PC-9 (cell line): ENCODE results near the gene SMIM5. TPM values are rescaled to one million over a fixed set of nuclear protein-coding genes. Genes with fewer than 3 reads are reported as not detected.

Experiments
- BruUV-seq: library from RNA; stranded (reverse); fragments of 400-500 nt; replicated peaks from 2 replicates; lab custom pipeline; 2021; lab: Mats Ljungman, UMichigan
- CTCF ChIA-PET: fragments of 300-600 bp; sonication (Branson Sonifier 250); formaldehyde crosslinking; loops from one replicate; lab custom pipeline; 2022; ENCODE audit warnings: antibody characterized with exemption; lab: Charles Lee
- POLR2A ChIA-PET: fragments of 300-600 bp; sonication (Branson Sonifier 250); formaldehyde crosslinking; loops from one replicate; lab custom pipeline; 2022; ENCODE audit warnings: antibody characterized with exemption; ENCODE audit not compliant: unreplicated experiment; lab: Charles Lee
- DNase-seq, 2 experiments: peaks; one replicate each; pipeline versions ENCODE4 v3.0.0 to v3.0.0-alpha.2; 2015 to 2022; ENCODE audit warnings: mixed read lengths in 1 of 2
- H2AFZ ChIP-seq: fragments of 200-600 bp; sonication (generic); 2 replicates; pipeline ENCODE4 v1.8.1; 2017; ENCODE audit warnings: antibody characterized with exemption
- H3F3A ChIP-seq: fragments of 200-600 bp; sonication (generic); 2 replicates; pipeline ENCODE4 v1.8.1; 2017; ENCODE audit warnings: antibody characterized with exemption, mild to moderate bottlenecking, low read depth; ENCODE audit not compliant: insufficient read depth
- H3K27ac ChIP-seq: fragments of 200-600 bp; sonication (generic); 2 replicates; pipeline ENCODE4 v1.6.1; 2016; ENCODE audit warnings: mixed run types
- H3K27me3 ChIP-seq: fragments of 200-600 bp; sonication (generic); 2 replicates; pipeline ENCODE4 v1.6.1; 2016; ENCODE audit warnings: low read depth, mixed run types; ENCODE audit not compliant: insufficient read depth
- H3K36me3 ChIP-seq: fragments of 200-600 bp; sonication (generic); 2 replicates; pipeline ENCODE4 v1.6.1; 2016; ENCODE audit warnings: low read depth, mixed run types
- H3K4me1 ChIP-seq: fragments of 200-600 bp; sonication (generic); replicated peaks from 2 replicates; pipeline ENCODE4 v1.6.1; 2016; ENCODE audit warnings: mixed run types; ENCODE audit not compliant: insufficient read depth
- H3K4me2 ChIP-seq: fragments of 200-600 bp; sonication (generic); 2 replicates; pipeline ENCODE4 v1.6.1; 2017; ENCODE audit warnings: mixed run types
- H3K4me3 ChIP-seq: fragments of 200-600 bp; sonication (generic); 2 replicates; pipeline ENCODE4 v1.6.1; 2016; ENCODE audit warnings: mixed run types
- H3K79me2 ChIP-seq: fragments of 200-600 bp; sonication (generic); 2 replicates; pipeline ENCODE4 v1.6.1; 2017; ENCODE audit warnings: low read depth, mixed run types
- H3K9me2 ChIP-seq: fragments of 200-600 bp; sonication (generic); 2 replicates; pipeline ENCODE4 v1.8.1; 2017; ENCODE audit warnings: mild to moderate bottlenecking; ENCODE audit not compliant: insufficient read depth
- H3K9me3 ChIP-seq: fragments of 200-600 bp; sonication (generic); 2 replicates; pipeline ENCODE4 v1.8.1; 2016; ENCODE audit warnings: low read depth; ENCODE audit not compliant: insufficient read depth
- H4K20me1 ChIP-seq: fragments of 200-600 bp; sonication (generic); 2 replicates; pipeline ENCODE4 v1.8.1; 2017; ENCODE audit not compliant: insufficient read depth
- CTCF ChIP-seq: fragments of 200-600 bp; sonication (generic); conservative IDR thresholded peaks from 2 replicates; pipeline ENCODE4 v1.6.1; 2017; ENCODE audit warnings: mixed run types, antibody characterized with exemption, mild to moderate bottlenecking, moderate library complexity
- EZH2 ChIP-seq: fragments of 200-600 bp; sonication (generic); IDR thresholded peaks from 2 replicates; pipeline ENCODE4 v1.8.0; 2017; ENCODE audit warnings: antibody characterized with exemption, low read depth
- intact Hi-C: fragments of 100-400 bp; cut with micrococcal nuclease; formaldehyde crosslinking; loops from one replicate; pipeline ENCODE4 v1.10.0; 2022; ENCODE audit not compliant: unreplicated experiment
- total RNA-seq: library from RNA; stranded (reverse); gene quantifications from 2 replicates; pipeline ENCODE4 v1.2.3, GENCODE V29; 2021

The SMIM5 gene
- total RNA-seq, 1 experiment from 2014 or later, result 0.31 TPM

- BruUV-seq, result no TSS peak
- DNase-seq, result no peak
- H4K20me1 ChIP-seq, result no peaks in the 10 kb centered on the region
- TF ChIP-seq EZH2 (no peak), CTCF (no peak)
- H3K79me2 ChIP-seq, result no peaks in the 10 kb centered on the region
- H3F3A ChIP-seq, result peaks cover 13% of the 10 kb centered on the region
- H3K9me3 ChIP-seq, result no peaks in the 10 kb centered on the region
- H3K4me1 ChIP-seq, result peaks cover 41% of the 10 kb centered on the region
- H3K36me3 ChIP-seq, result no peaks in the 10 kb centered on the region
- CTCF ChIA-PET, result interaction anchor here (0.8 to 1.5 kb wide), 2 partner anchors 14 to 38 kb away, joined by 4 read pairs; no protein-coding TSS in a partner anchor
- H3K4me3 ChIP-seq, result no peak overlapping the region
- POLR2A ChIA-PET, result interaction anchor here (0.5 kb wide), 1 partner anchor 644 kb away, joined by 3 read pairs; no protein-coding TSS in a partner anchor
- H3K4me2 ChIP-seq, result peak overlapping the region; percentile 66
- H3K27me3 ChIP-seq, result no peaks in the 10 kb centered on the region
- intact Hi-C loops, result no loop called here
- H2AFZ ChIP-seq, result no peak overlapping the region
- no peak overlapping the region for H3K27ac ChIP-seq
- H3K9me2 ChIP-seq, result no peaks in the 10 kb centered on the region
These were observed 6.1 kb downstream of the SMIM5 start for GRCh38 chr17:75639327-75639726.

- Histone ChIP-seq H3K27ac (no peak overlapping the region), H3K27me3 (no peaks in the 10 kb centered on the region), H3K36me3 (no peaks in the 10 kb centered on the region), H3K9me3 (no peaks in the 10 kb centered on the region), H3K4me1 (peaks cover 44% of the 10 kb centered on the region), H3K9me2 (no peaks in the 10 kb centered on the region), H3K79me2 (0 out of 2 replicates have a peak, but pooled peaks cover 5% of the 10 kb centered on the region), H3K4me3 (no peak overlapping the region), H3K4me2 (peak overlapping the region; percentile 66), H4K20me1 (no peaks in the 10 kb centered on the region), H2AFZ (no peak overlapping the region), H3F3A (peaks cover 18% of the 10 kb centered on the region)
- BruUV-seq, result no TSS peak
- ChIA-PET CTCF (interaction anchor here (0.8 kb wide), 1 partner anchor 39 kb away, joined by 4 read pairs; no protein-coding TSS in a partner anchor), POLR2A (interaction anchor here (0.5 to 0.6 kb wide), 2 partner anchors 222 to 643 kb away, joined by 3 to 4 read pairs; no protein-coding TSS in a partner anchor)
- peak; percentile 76 to 83 for DNase-seq
- TF ChIP-seq EZH2 (no peak), CTCF (peak; percentile 56)
- intact Hi-C loops, result no loop called here
These were observed 6.7 kb downstream of the SMIM5 start for GRCh38 chr17:75639771-75640555.

- Histone ChIP-seq H3K27me3 (no peaks in the 10 kb centered on the region), H2AFZ (no peak overlapping the region), H4K20me1 (no peaks in the 10 kb centered on the region), H3F3A (peaks cover 22% of the 10 kb centered on the region), H3K9me2 (no peaks in the 10 kb centered on the region), H3K9me3 (no peaks in the 10 kb centered on the region), H3K36me3 (no peaks in the 10 kb centered on the region), H3K79me2 (0 out of 2 replicates have a peak, but pooled peaks cover 6% of the 10 kb centered on the region), H3K4me1 (peaks cover 49% of the 10 kb centered on the region), H3K4me3 (no peak overlapping the region), H3K4me2 (no peak overlapping the region), H3K27ac (no peak overlapping the region)
- ChIA-PET POLR2A (interaction anchor here (0.6 kb wide), 1 partner anchor 221 kb away, joined by 4 read pairs; no protein-coding TSS in a partner anchor), CTCF (no interaction called here)
- DNase-seq, result no peak
- BruUV-seq, result no TSS peak
- intact Hi-C loops, result no loop called here
- TF ChIP-seq CTCF (no peak), EZH2 (no peak)
These were observed 7.4 kb downstream of the SMIM5 start for GRCh38 chr17:75640556-75641119.
